Measurements from ENCODE around the gene BLID.

Gene BLID

GRCh38 chr11:122074022-122074421 lies 42.0 kb downstream of the BLID start:
- DNase-seq, result no peak

- DNase-seq, result no peak
Measured at GRCh38 chr11:122071709-122072202, 44.3 kb downstream of the BLID start.

GRCh38 chr11:122069707-122070360 lies 46.2 kb downstream of the BLID start:
- DNase-seq, result no peak

GRCh38 chr11:122068837-122069236 lies 47.2 kb downstream of the BLID start:
- DNase-seq, result no peak

- no peak for DNase-seq
Measured at GRCh38 chr11:122068141-122068540, 47.9 kb downstream of the BLID start.

All from KG1 (cell line).